ENCODE measurements around the gene CCL3.

DNA sequence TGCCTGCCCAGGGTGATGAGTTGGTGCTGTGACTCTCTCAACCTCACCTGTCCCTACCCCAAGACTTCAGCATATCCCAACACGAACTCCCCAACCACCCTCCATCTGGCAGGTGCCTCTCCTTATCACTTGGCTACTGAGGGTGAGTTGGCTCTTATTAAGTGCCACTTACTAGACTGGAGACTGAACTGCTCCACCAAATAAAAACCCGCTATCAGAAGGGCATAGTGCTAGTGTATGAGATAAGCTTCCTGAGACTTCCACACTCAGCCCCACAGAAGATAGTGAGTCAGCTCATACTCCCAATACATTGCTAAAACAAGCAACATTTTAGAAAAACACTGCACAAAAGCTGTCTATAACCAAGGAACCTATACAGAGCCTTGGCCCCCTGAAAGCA is 41.9 kb downstream of the CCL3 start:
- TF ChIP-seq, protein P1, sequence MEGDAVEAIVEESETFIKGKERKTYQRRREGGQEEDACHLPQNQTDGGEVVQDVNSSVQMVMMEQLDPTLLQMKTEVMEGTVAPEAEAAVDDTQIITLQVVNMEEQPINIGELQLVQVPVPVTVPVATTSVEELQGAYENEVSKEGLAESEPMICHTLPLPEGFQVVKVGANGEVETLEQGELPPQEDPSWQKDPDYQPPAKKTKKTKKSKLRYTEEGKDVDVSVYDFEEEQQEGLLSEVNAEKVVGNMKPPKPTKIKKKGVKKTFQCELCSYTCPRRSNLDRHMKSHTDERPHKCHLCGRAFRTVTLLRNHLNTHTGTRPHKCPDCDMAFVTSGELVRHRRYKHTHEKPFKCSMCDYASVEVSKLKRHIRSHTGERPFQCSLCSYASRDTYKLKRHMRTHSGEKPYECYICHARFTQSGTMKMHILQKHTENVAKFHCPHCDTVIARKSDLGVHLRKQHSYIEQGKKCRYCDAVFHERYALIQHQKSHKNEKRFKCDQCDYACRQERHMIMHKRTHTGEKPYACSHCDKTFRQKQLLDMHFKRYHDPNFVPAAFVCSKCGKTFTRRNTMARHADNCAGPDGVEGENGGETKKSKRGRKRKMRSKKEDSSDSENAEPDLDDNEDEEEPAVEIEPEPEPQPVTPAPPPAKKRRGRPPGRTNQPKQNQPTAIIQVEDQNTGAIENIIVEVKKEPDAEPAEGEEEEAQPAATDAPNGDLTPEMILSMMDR (IDR thresholded peaks at IDR 0.05 in 4 of 5, conservative IDR thresholded peaks at IDR 0.05 in 1 of 5) = no peak
- no peak for TF ChIP-seq POLR2A (IDR thresholded peaks at IDR 0.05)
